Smooth muscle cell (in vitro differentiated cells): ENCODE measurements around the gene COX4I1. TPM values are rescaled to one million over a fixed set of nuclear protein-coding genes. Genes with fewer than 3 reads are reported as not detected.

Experiments
- DNase-seq: peaks from one replicate; lab custom pipeline; 2025; ENCODE audit not compliant: unreplicated experiment; lab: John Stamatoyannopoulos, UW
- H2AFZ ChIP-seq: fragments of 200-600 bp; sonication (generic); 2 replicates; pipeline ENCODE4 v1.6.0; 2016; ENCODE audit warnings: antibody characterized with exemption, low read depth, mild to moderate bottlenecking
- H3F3A ChIP-seq: fragments of 200-600 bp; sonication (generic); 2 replicates; pipeline ENCODE4 v1.6.0; 2017; ENCODE audit warnings: antibody characterized with exemption, low read depth
- H3K27ac ChIP-seq: fragments of 200-600 bp; sonication (generic); 2 replicates; pipeline ENCODE4 v1.5.1; 2016; ENCODE audit warnings: low read depth, mild to moderate bottlenecking
- H3K27me3 ChIP-seq: fragments of 200-600 bp; sonication (generic); 2 replicates; pipeline ENCODE4 v1.6.1; 2016; ENCODE audit warnings: low read depth, mild to moderate bottlenecking
- H3K36me3 ChIP-seq: fragments of 200-600 bp; sonication (generic); 2 replicates; pipeline ENCODE4 v1.5.1; 2016; ENCODE audit warnings: low read depth
- H3K4me1 ChIP-seq: fragments of 200-600 bp; sonication (generic); 2 replicates; pipeline ENCODE4 v1.5.1; 2016; ENCODE audit warnings: low read depth
- H3K4me2 ChIP-seq: fragments of 200-600 bp; sonication (generic); 2 replicates; pipeline ENCODE4 v1.6.0; 2016; ENCODE audit warnings: mild to moderate bottlenecking
- H3K4me3 ChIP-seq: fragments of 200-600 bp; sonication (generic); 2 replicates; pipeline ENCODE4 v1.5.1; 2016; ENCODE audit warnings: mild to moderate bottlenecking
- H3K79me2 ChIP-seq: fragments of 200-600 bp; sonication (generic); 2 replicates; pipeline ENCODE4 v1.6.0; 2016; ENCODE audit warnings: low read depth, mild to moderate bottlenecking
- H3K9ac ChIP-seq: fragments of 200-600 bp; sonication (generic); 2 replicates; pipeline ENCODE4 v1.6.0; 2016; ENCODE audit warnings: low read depth
- H3K9me3 ChIP-seq: fragments of 200-600 bp; sonication (generic); replicated peaks from 2 replicates; pipeline ENCODE4 v1.5.1; 2016; ENCODE audit warnings: low read depth
- H4K20me1 ChIP-seq: fragments of 200-600 bp; sonication (generic); 2 replicates; pipeline ENCODE4 v1.6.0; 2016; ENCODE audit warnings: low read depth
- CTCF ChIP-seq: fragments of 200-600 bp; sonication (generic); IDR thresholded peaks from 2 replicates; pipeline ENCODE4 v1.5.1; 2017; ENCODE audit warnings: borderline replicate concordance, mild to moderate bottlenecking, antibody characterized with exemption; ENCODE audit not compliant: insufficient read depth, poor library complexity, severe bottlenecking
- WGBS: methylation state at CpG from one replicate; pipeline ENCODE4 v1.1.7; 2016; ENCODE audit warnings: low lambda C conversion rate; 5-methylcytosine and 5-hydroxymethylcytosine counted together
- polyA plus RNA-seq: library from polyadenylated mRNA; unstranded; fragments of >200 nt; fragmentation: Nextera tagmentation; extraction: Ambion mirVana; gene quantifications from 2 replicates; pipeline ENCODE4 v1.2.1, GENCODE V29; 2016
- total RNA-seq: library from RNA; depleted of rRNA; stranded (reverse); fragments of >200 nt; gene quantifications from 2 replicates; pipeline ENCODE4 v1.2.3, GENCODE V29; 2014

COX4I1 gene
- total and polyA plus RNA-seq, 2 experiments from 2014 or later = 342 to 612 TPM

DNA sequence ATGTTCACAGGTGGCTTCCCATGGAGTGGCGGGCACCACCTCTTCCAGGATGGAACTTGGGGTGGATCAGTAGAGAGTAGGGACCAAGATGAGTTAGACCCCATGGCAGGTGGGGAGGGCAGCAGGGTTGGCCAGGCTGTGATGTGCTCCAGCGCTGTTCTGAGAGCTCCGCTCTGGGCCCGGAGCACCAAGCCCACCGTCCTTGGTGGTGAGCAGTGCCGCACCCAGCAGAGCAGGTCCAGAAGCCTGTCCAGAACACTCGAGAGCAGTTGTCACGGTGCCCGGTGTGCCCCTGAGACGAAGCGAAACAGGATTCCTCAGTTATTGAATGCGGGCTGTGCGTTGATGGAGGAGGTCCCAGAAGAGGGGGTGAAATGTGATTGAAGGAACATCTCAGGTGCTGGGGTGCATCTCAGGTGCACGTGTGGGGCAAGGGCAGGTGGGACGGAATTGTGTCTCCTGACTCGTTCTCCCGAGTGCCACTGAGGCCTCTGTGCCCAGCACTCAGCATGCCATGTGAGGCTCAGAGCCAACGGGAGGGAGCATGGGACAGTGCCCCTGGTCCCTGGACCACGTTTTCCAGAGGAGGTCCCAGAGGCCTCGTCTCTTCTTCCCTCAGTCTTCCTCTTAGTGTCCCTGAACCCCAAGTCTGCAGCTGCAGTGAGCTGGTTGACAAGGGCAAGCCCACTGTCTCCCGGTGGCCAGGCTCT, 39.5 kb downstream of the COX4I1 start:
- no peaks in the 10 kb centered on the region for H3F3A ChIP-seq
- H3K4me1 ChIP-seq = no peaks in the 10 kb centered on the region
- H2AFZ ChIP-seq = no peak overlapping the region
- H3K36me3 ChIP-seq = no peaks in the 10 kb centered on the region
- no peak overlapping the region for H3K27ac ChIP-seq
- H3K9ac ChIP-seq = no peak overlapping the region
- no peak overlapping the region for H3K4me2 ChIP-seq
- no peak overlapping the region for H3K4me3 ChIP-seq
- TF ChIP-seq CTCF = no peak
- no peaks in the 10 kb centered on the region for H4K20me1 ChIP-seq
- no peaks in the 10 kb centered on the region for H3K9me3 ChIP-seq
- no peak for DNase-seq
- WGBS = 96% methylated on average over 21 of the region's 21 CpGs
- H3K27me3 ChIP-seq = peaks cover 20% of the 10 kb centered on the region
- H3K79me2 ChIP-seq = no peaks in the 10 kb centered on the region

DNA sequence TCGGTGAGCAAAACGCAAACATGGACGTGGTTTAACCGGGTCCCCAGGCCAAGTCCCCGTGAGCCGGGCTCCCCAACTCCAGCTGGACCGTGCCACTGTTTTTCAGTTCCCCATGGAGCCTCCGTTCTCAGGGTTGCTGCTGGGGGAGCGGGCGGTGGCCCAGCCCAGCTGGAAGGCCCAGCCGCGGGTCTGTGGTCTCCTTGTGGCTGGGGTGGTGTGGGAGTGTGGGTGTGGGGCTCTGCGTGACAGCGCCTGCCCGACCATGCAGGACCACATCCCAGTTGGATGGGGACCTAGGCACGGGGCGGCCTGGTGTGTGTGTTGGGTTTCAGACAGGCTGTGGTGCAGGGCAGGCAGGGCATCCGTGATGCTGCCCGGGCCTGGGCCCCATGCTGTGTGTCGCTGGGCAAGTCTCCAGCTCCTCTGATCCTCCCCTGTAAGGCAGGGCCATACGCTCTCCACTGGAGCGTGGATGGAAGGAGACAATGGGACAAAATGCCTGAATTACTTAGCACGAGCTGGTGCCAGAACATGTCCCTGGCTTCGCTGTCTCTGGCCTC, 40.3 kb downstream of the COX4I1 start:
- Histone ChIP-seq H4K20me1 (no peaks in the 10 kb centered on the region), H3K9ac (no peak overlapping the region), H3F3A (no peaks in the 10 kb centered on the region), H3K36me3 (no peaks in the 10 kb centered on the region), H3K27ac (no peak overlapping the region), H3K4me3 (no peak overlapping the region), H2AFZ (no peak overlapping the region), H3K9me3 (no peaks in the 10 kb centered on the region), H3K4me1 (no peaks in the 10 kb centered on the region), H3K27me3 (peaks cover 20% of the 10 kb centered on the region), H3K4me2 (no peak overlapping the region), H3K79me2 (no peaks in the 10 kb centered on the region)
- TF ChIP-seq CTCF = no peak
- no peak for DNase-seq
- 96% methylated on average over 24 of the region's 24 CpGs for WGBS

- TF ChIP-seq CTCF = no peak
- H3K4me1 ChIP-seq = no peaks in the 10 kb centered on the region
- DNase-seq = no peak
- H3K9me3 ChIP-seq = no peaks in the 10 kb centered on the region
- no peak overlapping the region for H3K4me2 ChIP-seq
- H3K27me3 ChIP-seq = peaks cover 19% of the 10 kb centered on the region
- H3K27ac ChIP-seq = no peak overlapping the region
- no peak overlapping the region for H3K9ac ChIP-seq
- H2AFZ ChIP-seq = no peak overlapping the region
- no peaks in the 10 kb centered on the region for H4K20me1 ChIP-seq
- H3K36me3 ChIP-seq = no peaks in the 10 kb centered on the region
- no peak overlapping the region for H3K4me3 ChIP-seq
- H3F3A ChIP-seq = no peaks in the 10 kb centered on the region
- no peaks in the 10 kb centered on the region for H3K79me2 ChIP-seq
- 98% methylated on average over 9 of the region's 9 CpGs for WGBS
Observed at GRCh38 chr16:85840395-85840794, 40.9 kb downstream of the COX4I1 start.

GRCh38 chr16:85840801-85841200, 41.3 kb downstream of the COX4I1 start:
- H3K79me2 ChIP-seq = no peaks in the 10 kb centered on the region
- no peak overlapping the region for H2AFZ ChIP-seq
- WGBS = 95% methylated on average over 10 of the region's 10 CpGs
- H3K9ac ChIP-seq = no peak overlapping the region
- no peak for TF ChIP-seq CTCF
- no peak for DNase-seq
- H3K36me3 ChIP-seq = no peaks in the 10 kb centered on the region
- H3K9me3 ChIP-seq = no peaks in the 10 kb centered on the region
- no peak overlapping the region for H3K27ac ChIP-seq
- no peaks in the 10 kb centered on the region for H4K20me1 ChIP-seq
- peaks cover 15% of the 10 kb centered on the region for H3K27me3 ChIP-seq
- H3K4me3 ChIP-seq = no peak overlapping the region
- H3K4me2 ChIP-seq = no peak overlapping the region
- H3K4me1 ChIP-seq = no peaks in the 10 kb centered on the region
- no peaks in the 10 kb centered on the region for H3F3A ChIP-seq
